ENCODE results near the gene HMGCL. TPM values are rescaled to one million over a fixed set of nuclear protein-coding genes. Genes with fewer than 3 reads are reported as not detected.
A peak's percentile ranks its signal among the peaks of the same experiment; 100 is the strongest.
"Not testable (repeated sequence)": the region's sequence is repeated elsewhere in the genome, so short reads cannot be mapped to it uniquely, and the experiment has no call there.

Gene HMGCL
- total RNA-seq, 3 donors from 2014 or later = 45.2 to 83.4 (median 62.6) TPM

- peak; percentile 27 for ATAC-seq
- H3K36me3 ChIP-seq (ENCODE audit: low read depth) = no peaks in the 10 kb centered on the region
Observed at GRCh38 chr1:23791516-23792047, 33.6 kb downstream of the HMGCL start.

GRCh38 chr1:23790696-23791515 lies 34.3 kb downstream of the HMGCL start, which contains the start of gene LYPLA2:
LYPLA2 (plus strand) TSS chr1:23791145; CDS start chr1:23792683, 1,538 bp downstream.
- DNase-seq = peak; percentile 95
- ATAC-seq = peak; percentile 87
- Histone ChIP-seq H3K4me1 (ENCODE audit: low read depth) (peaks cover 23% of the 10 kb centered on the region), H3K9me3 (no peaks in the 10 kb centered on the region), H3K4me3 (peak within 1 kb of the TSS; percentile 49), H3K36me3 (ENCODE audit: low read depth) (peaks cover under 1% of the 10 kb centered on the region)
- intact Hi-C loops (cut with DNase I, micrococcal nuclease) = no loop called here
- TF ChIP-seq CTCF (IDR thresholded peaks at IDR 0.05) = no peak

More at GRCh38 chr1:23791516-23792047, 33.6 kb downstream of the HMGCL start:
- TF ChIP-seq CTCF (IDR thresholded peaks at IDR 0.05) = no peak
- H3K4me3 ChIP-seq = peak overlapping the region; percentile 49
- peaks cover 27% of the 10 kb centered on the region for H3K4me1 ChIP-seq (ENCODE audit: low read depth)
- DNase-seq = peak; percentile 42 to 75 (median 61)
- intact Hi-C loops (cut with DNase I, micrococcal nuclease) = no loop called here
- no peaks in the 10 kb centered on the region for H3K9me3 ChIP-seq

- Histone ChIP-seq H3K4me3 (no peak overlapping the region), H3K9me3 (no peaks in the 10 kb centered on the region), H3K4me1 (ENCODE audit: low read depth) (peaks cover 23% of the 10 kb centered on the region), H3K36me3 (ENCODE audit: low read depth) (peaks cover 5% of the 10 kb centered on the region)
- no peak for ATAC-seq
- no peak for TF ChIP-seq CTCF (IDR thresholded peaks at IDR 0.05)
- DNase-seq = no peak
- intact Hi-C loops (cut with DNase I, micrococcal nuclease) = no loop called here
Observed at GRCh38 chr1:23788695-23789094, 36.5 kb downstream of the HMGCL start.

- no peak for TF ChIP-seq CTCF (IDR thresholded peaks at IDR 0.05)
- peaks cover 5% of the 10 kb centered on the region for H3K36me3 ChIP-seq (ENCODE audit: low read depth)
- ATAC-seq = no peak
Observed at GRCh38 chr1:23787701-23788100, 37.5 kb downstream of the HMGCL start.

GRCh38 chr1:23784846-23785245 lies 40.4 kb downstream of the HMGCL start:
- DNase-seq = no peak
- Histone ChIP-seq H3K9me3 (no peaks in the 10 kb centered on the region), H3K4me1 (ENCODE audit: low read depth) (peaks cover 5% of the 10 kb centered on the region), H3K36me3 (ENCODE audit: low read depth) (peaks cover 5% of the 10 kb centered on the region), H3K4me3 (no peak overlapping the region)
- TF ChIP-seq CTCF (IDR thresholded peaks at IDR 0.05) = no peak
- intact Hi-C loops (cut with DNase I, micrococcal nuclease) = no loop called here
- ATAC-seq = no peak

More at GRCh38 chr1:23787701-23788100, 37.5 kb downstream of the HMGCL start:
- DNase-seq = no peak
- H3K9me3 ChIP-seq = no peaks in the 10 kb centered on the region
- no peak overlapping the region for H3K4me3 ChIP-seq
- H3K4me1 ChIP-seq (ENCODE audit: low read depth) = peaks cover 15% of the 10 kb centered on the region
- intact Hi-C loops (cut with DNase I, micrococcal nuclease) = no loop called here

GRCh38 chr1:23783141-23783540 lies 42.1 kb downstream of the HMGCL start:
- intact Hi-C loops (cut with DNase I, micrococcal nuclease); H3K36me3 ChIP-seq (ENCODE audit: low read depth); H3K9me3 ChIP-seq; ATAC-seq; DNase-seq; H3K4me3 ChIP-seq: not testable (repeated sequence)
- peaks cover 16% of the 10 kb centered on the region for H3K4me1 ChIP-seq (ENCODE audit: low read depth)
